Left lobe of liver (tissue), 2 donors: ENCODE results near the gene SETBP1. TPM values are rescaled to one million over a fixed set of nuclear protein-coding genes. Genes with fewer than 3 reads are reported as not detected.
A peak's percentile ranks its signal among the peaks of the same experiment; 100 is the strongest.

Experiments used
- ATAC-seq: fragments of 200-7000 bp; cut with Tn5 transposase; one replicate; pipeline ENCODE4 v1.9.1; 2020; ENCODE audit warnings: mild to moderate bottlenecking, moderate library complexity
- DNase-seq: peaks from one replicate; pipeline ENCODE4 v3.0.0-alpha.2; 2020; ENCODE audit warnings: low spot score
- total RNA-seq: library from RNA; stranded (reverse); gene quantifications from one replicate; pipeline ENCODE4 v1.2.1, GENCODE V29; 2021
- donor health status: DM: no; HTN: no; CAD: no; lungs with moderate emphysema.
- donor health status: DM: no; HTN: yes; CAD: no.

SETBP1 gene
- total RNA-seq, 1 donor from 2014 or later, result 17.3 TPM

DNA sequence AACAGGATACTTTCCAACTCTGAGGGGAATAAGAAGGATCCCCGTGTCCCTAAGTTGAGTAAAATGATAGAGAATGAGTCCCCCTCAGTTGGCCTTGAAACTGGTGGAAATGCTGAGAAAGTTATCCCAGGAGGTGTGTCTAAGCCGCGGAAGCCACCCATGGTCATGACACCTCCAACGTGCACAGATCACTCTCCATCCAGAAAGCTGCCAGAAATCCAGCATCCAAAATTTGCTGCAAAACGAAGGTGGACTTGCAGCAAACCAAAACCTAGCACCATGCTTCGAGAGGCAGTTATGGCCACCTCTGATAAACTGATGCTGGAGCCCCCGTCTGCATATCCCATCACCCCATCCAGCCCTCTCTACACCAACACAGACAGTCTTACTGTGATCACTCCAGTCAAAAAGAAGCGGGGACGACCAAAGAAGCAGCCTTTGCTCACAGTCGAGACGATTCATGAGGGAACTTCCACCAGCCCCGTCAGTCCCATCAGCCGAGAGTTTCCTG is 270.1 kb downstream of the SETBP1 start:
- DNase-seq (no peak), ATAC-seq (no peak)

DNA sequence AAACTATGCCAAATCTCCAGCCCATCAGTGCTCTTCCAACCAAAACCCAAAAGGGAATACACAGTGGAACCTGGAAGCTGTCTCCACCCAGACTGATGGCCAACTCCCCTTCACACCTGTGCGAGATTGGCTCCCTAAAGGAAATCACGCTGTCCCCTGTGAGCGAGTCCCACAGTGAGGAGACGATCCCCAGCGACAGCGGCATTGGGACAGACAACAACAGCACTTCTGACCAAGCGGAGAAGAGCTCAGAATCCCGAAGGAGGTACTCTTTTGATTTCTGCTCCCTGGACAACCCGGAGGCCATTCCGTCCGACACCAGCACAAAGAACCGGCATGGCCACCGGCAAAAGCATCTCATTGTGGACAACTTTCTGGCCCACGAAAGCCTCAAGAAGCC is 271.1 kb downstream of the SETBP1 start:
- DNase-seq (no peak), ATAC-seq (no peak)

- DNase-seq, result no peak
Observed at GRCh38 chr18:44954257-44954656, 273.6 kb downstream of the SETBP1 start.

GRCh38 chr18:44955825-44956224 is 275.1 kb downstream of the SETBP1 start:
- DNase-seq (no peak), ATAC-seq (no peak)

More at GRCh38 chr18:44954257-44954656, 273.6 kb downstream of the SETBP1 start:
- no peak for ATAC-seq

DNA sequence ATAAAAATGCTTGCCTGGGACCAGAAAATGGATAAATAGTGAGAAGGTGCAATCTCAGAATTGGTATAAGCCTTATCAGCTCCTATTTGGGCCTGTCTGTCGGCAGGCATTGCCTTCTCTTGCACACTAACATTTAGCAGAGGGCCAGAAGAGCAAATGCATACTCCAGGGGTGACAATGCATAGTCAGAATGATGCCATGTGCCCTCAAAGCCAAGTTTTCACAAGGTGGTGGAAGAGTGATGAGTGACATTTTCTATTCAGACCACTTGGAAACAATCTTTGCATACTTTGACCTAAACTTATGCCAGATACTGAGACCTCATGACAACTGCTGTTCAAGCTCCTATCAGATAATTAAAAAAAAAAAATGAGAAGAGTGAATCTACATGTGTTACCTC is 276.3 kb downstream of the SETBP1 start:
- DNase-seq, result no peak

GRCh38 chr18:44957461-44957860 is 276.8 kb downstream of the SETBP1 start:
- no peak for DNase-seq
- peak; percentile 29 for ATAC-seq

More for the DNA sequence above, 276.3 kb downstream of the SETBP1 start:
- ATAC-seq, result no peak

DNA sequence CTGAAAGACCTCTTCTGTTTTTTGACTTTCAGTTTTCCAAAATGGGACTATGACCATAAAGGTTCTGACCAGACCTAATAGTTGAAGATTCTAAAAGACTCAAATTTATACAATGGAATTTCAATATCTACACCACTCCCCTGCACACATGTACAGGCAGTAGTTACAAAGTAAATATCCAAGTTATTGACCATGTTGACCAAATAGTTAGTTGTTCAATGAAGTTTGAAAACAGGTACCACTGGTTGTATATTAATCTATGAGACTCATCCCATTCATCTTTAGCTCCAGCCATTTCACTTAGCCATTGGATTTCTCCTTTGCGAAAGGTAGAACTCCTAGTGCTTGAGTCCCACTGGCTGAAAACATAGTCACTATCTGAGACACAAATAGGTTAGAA is 277.4 kb downstream of the SETBP1 start:
- no peak for DNase-seq
- ATAC-seq, result peak; percentile 42

GRCh38 chr18:44958455-44958854 is 277.8 kb downstream of the SETBP1 start:
- DNase-seq (no peak), ATAC-seq (no peak)

- DNase-seq, result no peak
Observed at GRCh38 chr18:44959013-44959412, 278.3 kb downstream of the SETBP1 start.

GRCh38 chr18:44960580-44960979 is 279.9 kb downstream of the SETBP1 start:
- ATAC-seq (no peak), DNase-seq (no peak)

More at GRCh38 chr18:44959013-44959412, 278.3 kb downstream of the SETBP1 start:
- ATAC-seq, result peak; percentile 85

GRCh38 chr18:44961288-44961995 is 280.8 kb downstream of the SETBP1 start:
- no peak for ATAC-seq
- DNase-seq, result no peak

DNA sequence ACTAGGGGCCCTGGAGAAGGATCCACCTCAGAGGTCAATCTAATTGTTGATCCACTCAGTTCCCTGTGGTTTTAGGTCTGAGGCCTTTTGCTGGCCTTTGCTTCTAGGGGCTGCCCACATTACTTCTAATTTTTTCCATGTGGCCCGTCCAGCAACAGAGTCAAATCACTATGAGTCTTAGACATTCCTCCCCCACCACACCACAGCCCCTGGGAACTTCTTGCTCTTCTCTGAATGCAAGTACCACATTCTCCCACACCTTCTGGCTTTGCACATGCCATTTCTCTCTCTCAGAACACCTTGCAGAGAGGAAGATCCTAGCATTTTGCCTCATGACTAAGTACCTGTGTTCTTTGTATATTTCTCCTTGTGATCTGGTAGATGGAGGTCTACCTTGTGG is 286.9 kb downstream of the SETBP1 start:
- DNase-seq (no peak), ATAC-seq (no peak)

GRCh38 chr18:44968336-44968735 is 287.6 kb downstream of the SETBP1 start:
- ATAC-seq, result no peak

DNA sequence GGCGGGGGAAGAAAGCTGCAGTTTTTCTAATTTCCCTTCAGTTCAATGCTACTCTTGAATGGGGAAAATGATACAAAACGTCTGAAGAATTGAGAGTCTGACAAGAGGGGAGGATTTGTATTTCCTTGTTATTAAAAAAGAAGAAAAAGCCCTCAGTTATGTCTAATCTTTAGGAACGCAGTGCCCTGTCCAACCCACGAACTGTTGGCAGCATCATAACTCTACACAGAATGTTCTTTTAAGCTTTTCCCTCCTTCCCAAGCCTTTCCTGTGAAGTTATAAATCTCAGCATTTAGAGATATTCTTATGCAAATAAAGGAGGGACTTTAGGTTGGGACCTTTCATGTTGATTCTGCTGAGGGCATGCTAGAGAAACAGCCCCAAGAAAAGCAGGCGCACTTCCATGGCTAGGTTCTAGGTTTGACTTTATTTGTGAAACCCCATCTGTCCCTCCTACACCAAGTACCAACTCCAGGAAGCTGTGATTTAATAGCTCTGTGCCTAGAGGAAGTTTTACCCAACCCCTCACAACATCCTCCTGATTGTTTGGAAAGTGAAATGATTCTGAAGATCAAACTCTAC is 288.6 kb downstream of the SETBP1 start:
- DNase-seq (no peak), ATAC-seq (no peak)

More at GRCh38 chr18:44968336-44968735, 287.6 kb downstream of the SETBP1 start:
- DNase-seq, result no peak

DNA sequence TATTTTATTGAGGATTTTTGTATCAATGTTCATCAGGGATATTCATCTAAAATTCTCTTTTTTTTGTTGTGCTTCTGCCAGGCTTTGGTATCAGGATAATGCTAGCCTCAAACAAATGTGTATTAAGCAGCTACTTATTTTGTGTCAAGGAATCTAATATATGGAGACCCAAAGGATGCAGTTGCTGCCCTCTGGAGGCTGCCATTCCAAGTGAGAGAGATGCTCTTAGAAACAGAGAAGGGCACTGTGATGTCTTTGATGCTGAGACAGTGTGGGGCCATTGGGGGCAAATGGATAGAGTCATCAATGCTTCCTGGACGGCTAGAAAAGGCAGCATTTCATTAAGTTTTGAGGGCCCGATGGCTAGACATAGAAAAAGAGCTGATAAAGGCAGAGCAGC is 292.6 kb downstream of the SETBP1 start:
- DNase-seq (no peak), ATAC-seq (no peak)

GRCh38 chr18:44974174-44974573 is 293.5 kb downstream of the SETBP1 start:
- no peak for ATAC-seq

DNA sequence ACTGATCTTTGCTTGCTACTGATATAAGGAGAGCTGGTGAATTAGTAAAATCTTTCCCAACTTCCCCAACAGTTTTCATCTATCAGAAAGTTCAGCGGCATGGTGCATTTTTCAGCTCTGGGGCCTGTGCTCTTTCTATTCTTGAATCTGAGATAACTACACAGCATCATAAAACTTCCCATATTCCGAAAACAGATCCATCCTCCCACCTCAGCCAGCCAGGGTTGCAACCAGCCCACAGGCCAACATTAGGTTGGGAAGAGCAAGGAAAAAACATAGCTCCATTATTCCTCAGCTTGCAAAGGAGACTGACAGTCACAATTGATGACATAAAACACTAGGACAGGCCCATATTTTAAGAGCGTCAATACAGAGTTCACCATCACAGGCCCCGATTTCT is 297.2 kb downstream of the SETBP1 start:
- DNase-seq, result no peak
- ATAC-seq, result no peak

More at GRCh38 chr18:44974174-44974573, 293.5 kb downstream of the SETBP1 start:
- DNase-seq, result no peak

- ATAC-seq, result no peak
Observed at GRCh38 chr18:44979748-44980147, 299.1 kb downstream of the SETBP1 start.

DNA sequence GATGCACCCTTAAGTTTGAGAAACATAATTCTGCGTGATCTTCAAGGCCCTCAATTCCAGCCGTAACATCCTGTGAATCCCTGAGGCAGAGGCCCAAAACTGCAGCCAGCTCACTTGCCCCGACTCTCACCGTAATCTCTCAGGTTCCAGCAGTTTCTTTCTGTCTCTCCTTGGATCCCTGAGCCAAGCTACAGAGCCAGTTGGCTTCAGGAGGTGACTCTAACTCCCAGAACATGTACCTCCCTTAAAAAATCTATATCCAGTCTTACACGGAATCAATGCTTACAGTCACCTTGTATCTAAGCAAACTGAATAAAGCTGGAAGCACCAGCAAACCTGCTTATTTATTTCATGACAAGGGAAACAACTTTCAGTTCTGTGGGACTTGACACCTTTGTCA is 300.4 kb downstream of the SETBP1 start:
- DNase-seq (no peak), ATAC-seq (no peak)

More at GRCh38 chr18:44979748-44980147, 299.1 kb downstream of the SETBP1 start:
- DNase-seq, result no peak

DNA sequence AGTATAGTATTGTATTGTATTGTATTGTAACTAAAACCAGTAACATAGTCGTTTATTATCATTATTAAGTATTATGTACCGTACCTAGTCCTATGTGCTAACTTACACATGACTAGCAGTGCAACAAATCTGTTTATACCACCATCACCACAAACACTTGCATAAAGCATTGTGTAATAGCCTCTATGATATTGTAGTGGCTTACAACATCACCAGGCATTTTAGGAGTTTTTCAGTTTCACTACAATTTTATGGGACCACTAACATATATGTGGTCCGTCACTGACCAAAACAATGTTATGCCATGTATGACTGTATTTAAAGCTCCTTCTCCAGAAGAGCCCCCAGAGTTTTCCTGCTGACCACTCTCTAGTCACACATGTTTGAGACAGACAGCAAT is 306.2 kb downstream of the SETBP1 start:
- ATAC-seq (no peak), DNase-seq (no peak)

DNA sequence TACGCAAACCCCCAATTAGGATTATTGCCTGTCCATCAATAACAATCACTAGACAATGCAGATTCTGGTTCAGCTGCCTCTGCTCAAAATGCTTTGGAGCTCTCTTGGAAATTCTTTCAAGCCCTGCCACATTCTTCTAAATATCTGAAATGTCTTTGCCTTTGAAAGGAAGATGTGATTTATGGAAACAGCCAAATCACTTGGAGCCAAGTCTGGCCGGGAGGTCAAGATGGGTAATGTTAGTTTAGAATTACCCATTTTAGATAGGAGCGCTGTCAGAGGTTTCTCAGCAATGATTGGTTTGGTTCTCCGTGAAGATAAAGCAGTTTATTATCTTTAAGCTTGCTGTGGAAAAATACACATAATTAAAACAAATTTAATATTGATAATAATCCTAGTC is 306.7 kb downstream of the SETBP1 start:
- no peak for ATAC-seq
- DNase-seq, result no peak
